ENCODE results near the gene TFAP2C. TPM values are rescaled to one million over a fixed set of nuclear protein-coding genes. Genes with fewer than 3 reads are reported as not detected.

TFAP2C gene
- total and polyA plus RNA-seq, 2 experiments from 2014 or later: 1.7 to 3.7 TPM

DNA sequence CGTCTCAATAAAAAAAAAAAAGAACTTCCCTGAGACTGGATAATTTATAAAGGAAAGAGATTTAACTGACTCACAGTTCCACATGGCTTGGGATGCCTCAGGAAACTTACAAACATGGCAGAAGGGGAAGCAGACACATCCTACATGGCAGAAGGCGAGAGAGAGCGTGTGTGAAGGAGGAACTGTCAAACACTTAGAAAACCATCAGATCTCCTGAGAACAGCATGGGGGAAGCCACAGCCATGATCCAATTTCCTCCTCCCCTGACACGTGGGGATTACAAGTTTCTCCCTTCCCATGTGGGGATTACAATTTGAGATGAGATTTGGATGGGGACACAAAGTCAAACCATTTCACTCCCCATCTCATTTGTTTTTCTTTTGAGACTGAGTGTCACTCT is 46.6 kb upstream of the TFAP2C start:
- Histone ChIP-seq H3K79me2 (no peaks in the 10 kb centered on the region), H3K27me3 (no peaks in the 10 kb centered on the region), H3K4me3 (no peak overlapping the region), H4K20me1 (ENCODE audit: insufficient read depth, poor library complexity, severe bottlenecking) (no peaks in the 10 kb centered on the region), H3K9me2 (replicated peaks; ENCODE audit: insufficient read depth) (no peaks in the 10 kb centered on the region), H3K27ac (no peak overlapping the region), H3K9me3 (ENCODE audit: low read depth) (no peaks in the 10 kb centered on the region), H3K4me2 (no peak overlapping the region), H2AFZ (no peak overlapping the region), H3K36me3 (replicated peaks; ENCODE audit: insufficient read depth, low read depth) (no peaks in the 10 kb centered on the region), H3K4me1 (ENCODE audit: insufficient read depth) (no peaks in the 10 kb centered on the region)
- no peak for DNase-seq (ENCODE audit: low spot score)
- TF ChIP-seq EZH2phosphoT487 (IDR thresholded peaks at IDR 0.05; ENCODE audit: low read depth, severe bottlenecking, unreplicated experiment) (no peak), EZH2 (IDR thresholded peaks at IDR 0.05; ENCODE audit: borderline replicate concordance) (no peak), CTCF (IDR thresholded peaks at IDR 0.05; ENCODE audit: poor library complexity) (no peak)
- WGBS (ENCODE audit: low lambda C conversion rate, missing lambda C conversion rate): 89% methylated on average over 4 of the region's 4 CpGs

DNA sequence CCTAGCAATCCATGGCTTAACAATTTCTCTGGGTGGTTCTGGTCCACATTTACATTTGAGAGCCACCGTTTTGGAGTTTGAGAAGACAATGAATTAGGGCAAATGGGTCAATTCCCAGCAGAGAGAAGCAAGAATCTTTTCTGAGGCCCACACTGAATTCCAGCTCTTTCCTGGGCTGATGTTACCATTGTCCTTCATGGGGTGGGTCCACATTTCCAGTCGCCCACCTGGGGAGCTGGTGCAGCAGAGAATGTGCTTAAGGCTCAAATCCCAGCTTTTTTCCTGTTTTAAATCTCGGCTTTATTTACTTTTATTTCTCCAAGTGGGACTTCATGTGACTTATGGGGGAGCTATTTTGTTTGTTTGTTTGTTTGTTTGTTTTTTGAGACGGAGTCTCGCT is 44.2 kb upstream of the TFAP2C start:
- Histone ChIP-seq H3K4me1 (ENCODE audit: insufficient read depth) (no peaks in the 10 kb centered on the region), H3K4me3 (no peak overlapping the region), H3K9me2 (replicated peaks; ENCODE audit: insufficient read depth) (no peaks in the 10 kb centered on the region), H2AFZ (no peak overlapping the region), H3K27ac (no peak overlapping the region), H3K9me3 (ENCODE audit: low read depth) (no peaks in the 10 kb centered on the region), H3K36me3 (replicated peaks; ENCODE audit: insufficient read depth, low read depth) (no peaks in the 10 kb centered on the region), H3K79me2 (no peaks in the 10 kb centered on the region), H4K20me1 (ENCODE audit: insufficient read depth, poor library complexity, severe bottlenecking) (no peaks in the 10 kb centered on the region), H3K4me2 (no peak overlapping the region), H3K27me3 (no peaks in the 10 kb centered on the region)
- no peak for DNase-seq (ENCODE audit: low spot score)
- TF ChIP-seq EZH2 (IDR thresholded peaks at IDR 0.05; ENCODE audit: borderline replicate concordance): no peak
- WGBS (ENCODE audit: low lambda C conversion rate, missing lambda C conversion rate): 82% methylated on average over 5 of the region's 5 CpGs

DNA sequence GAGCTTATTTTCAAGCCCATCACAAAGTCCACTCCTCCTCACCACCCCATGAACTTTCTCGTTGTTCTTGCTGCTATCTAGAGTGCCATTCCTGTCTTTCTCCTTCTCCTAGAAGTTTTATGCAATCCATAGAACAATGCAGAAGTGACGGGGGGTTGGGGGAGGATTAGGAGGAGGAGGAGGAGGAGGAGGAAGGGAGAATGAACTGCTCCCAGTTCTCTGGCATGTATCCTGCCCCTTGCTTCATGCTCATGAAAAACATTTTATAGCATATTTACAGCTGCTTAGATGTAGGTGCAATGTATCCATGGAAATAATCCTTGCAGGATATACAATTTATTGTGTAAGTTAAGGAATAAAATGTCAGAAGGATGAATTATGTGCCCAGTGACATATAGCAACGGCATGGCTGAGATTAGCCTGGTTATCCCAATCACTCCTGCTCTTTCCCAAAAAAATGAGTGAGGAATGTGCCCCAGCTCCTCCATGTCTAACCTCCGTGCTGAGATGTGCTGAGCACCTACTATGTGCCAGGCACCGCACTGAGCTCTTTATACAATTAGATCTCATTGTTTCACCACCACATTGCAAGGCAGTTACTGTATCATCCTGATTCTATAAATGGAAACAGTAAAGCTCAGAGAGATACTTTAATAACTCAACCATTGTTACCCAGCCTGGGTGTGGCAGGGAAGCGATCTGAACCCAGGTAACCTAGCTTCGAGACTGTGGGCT is 41.6 kb upstream of the TFAP2C start:
- Histone ChIP-seq H3K79me2 (no peaks in the 10 kb centered on the region), H4K20me1 (ENCODE audit: insufficient read depth, poor library complexity, severe bottlenecking) (no peaks in the 10 kb centered on the region), H3K27me3 (no peaks in the 10 kb centered on the region), H3K4me2 (no peak overlapping the region), H3K27ac (no peak overlapping the region), H3K9me3 (ENCODE audit: low read depth) (no peaks in the 10 kb centered on the region), H3K4me3 (no peak overlapping the region), H3K36me3 (replicated peaks; ENCODE audit: insufficient read depth, low read depth) (no peaks in the 10 kb centered on the region), H2AFZ (no peak overlapping the region), H3K9me2 (replicated peaks; ENCODE audit: insufficient read depth) (no peaks in the 10 kb centered on the region), H3K4me1 (ENCODE audit: insufficient read depth) (no peaks in the 10 kb centered on the region)
- DNase-seq (ENCODE audit: low spot score): no peak
- TF ChIP-seq CTCF (IDR thresholded peaks at IDR 0.05; ENCODE audit: poor library complexity) (no peak), EZH2phosphoT487 (IDR thresholded peaks at IDR 0.05; ENCODE audit: low read depth, severe bottlenecking, unreplicated experiment) (no peak), EZH2 (IDR thresholded peaks at IDR 0.05; ENCODE audit: borderline replicate concordance) (no peak)
- 57% methylated on average over 7 of the region's 7 CpGs for WGBS (ENCODE audit: low lambda C conversion rate, missing lambda C conversion rate)

DNA sequence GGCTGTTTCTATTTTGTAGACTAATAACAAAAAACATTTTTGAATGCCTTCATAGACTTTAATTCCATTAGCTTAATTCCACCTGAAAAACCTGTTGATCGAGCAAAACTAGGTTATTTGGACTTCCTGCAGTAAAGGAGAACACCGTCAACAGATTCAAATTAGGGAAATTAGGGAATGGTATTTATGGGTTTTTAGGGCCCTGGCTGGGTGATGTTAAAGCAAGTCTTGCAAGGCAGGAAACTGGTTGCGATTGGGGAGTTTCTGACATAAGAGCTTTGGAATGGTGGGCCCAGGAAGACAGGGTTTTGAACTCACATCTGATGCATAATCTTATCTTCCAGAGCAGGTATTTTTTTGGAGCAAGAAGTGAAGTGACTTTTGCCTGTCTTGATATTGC is 40.1 kb upstream of the TFAP2C start:
- no peaks in the 10 kb centered on the region for H3K9me3 ChIP-seq (ENCODE audit: low read depth)

More for the DNA sequence above, 40.1 kb upstream of the TFAP2C start:
- no peaks in the 10 kb centered on the region for H3K9me2 ChIP-seq (replicated peaks; ENCODE audit: insufficient read depth)
- DNase-seq (ENCODE audit: low spot score): no peak
- no peak overlapping the region for H2AFZ ChIP-seq
- H3K36me3 ChIP-seq (replicated peaks; ENCODE audit: insufficient read depth, low read depth): no peaks in the 10 kb centered on the region
- 73% methylated on average over 3 of the region's 3 CpGs for WGBS (ENCODE audit: low lambda C conversion rate, missing lambda C conversion rate)
- H3K4me3 ChIP-seq: no peak overlapping the region
- H3K27ac ChIP-seq: no peak overlapping the region
- H4K20me1 ChIP-seq (ENCODE audit: insufficient read depth, poor library complexity, severe bottlenecking): no peaks in the 10 kb centered on the region
- H3K79me2 ChIP-seq: no peaks in the 10 kb centered on the region
- no peak overlapping the region for H3K4me2 ChIP-seq
- no peaks in the 10 kb centered on the region for H3K4me1 ChIP-seq (ENCODE audit: insufficient read depth)
- H3K27me3 ChIP-seq: no peaks in the 10 kb centered on the region
- TF ChIP-seq EZH2phosphoT487 (IDR thresholded peaks at IDR 0.05; ENCODE audit: low read depth, severe bottlenecking, unreplicated experiment): no peak
- no peak for TF ChIP-seq EZH2 (IDR thresholded peaks at IDR 0.05; ENCODE audit: borderline replicate concordance)

Data from hepatocyte (in vitro differentiated cells).